K562 (cell line): ENCODE measurements around the gene DOK1. TPM values are rescaled to one million over a fixed set of nuclear protein-coding genes. Genes with fewer than 3 reads are reported as not detected.

Source experiments
- BACH1 ChIP-seq: fragments of 200-800 bp; sonication (Bioruptor generic); IDR thresholded peaks from 2 replicates; pipeline ENCODE4 v1.6.1; 2016; ENCODE audit warnings: missing genetic modification characterization, missing compliant biosample characterization
- BRF1 ChIP-seq: IDR thresholded peaks from 3 replicates; pipeline ENCODE4 v1.6.1; 2011; ENCODE audit warnings: borderline replicate concordance, mild to moderate bottlenecking; ENCODE audit not compliant: insufficient read length; ENCODE audit errors: extremely low read depth
- ELF1 ChIP-seq: fragments of 200-800 bp; sonication (Bioruptor generic); IDR thresholded peaks from 2 replicates; pipeline ENCODE4 v1.6.1; 2016; ENCODE audit warnings: missing genetic modification characterization, missing compliant biosample characterization
- ETV1 ChIP-seq: fragments of 450-650 bp; conservative IDR thresholded peaks from 2 replicates; pipeline ENCODE4 v1.6.1; 2016; ENCODE audit warnings: missing genetic modification characterization, control low read depth, low read depth, missing compliant biosample characterization
- EWSR1 ChIP-seq: fragments of 450-650 bp; IDR thresholded peaks from 2 replicates; pipeline ENCODE4 v1.6.1; 2018; ENCODE audit warnings: borderline replicate concordance, mild to moderate bottlenecking, low read depth, moderate library complexity; ENCODE audit not compliant: partially characterized antibody
- GATA2 ChIP-seq: sonication (generic); formaldehyde crosslinking; IDR thresholded peaks from 2 replicates; pipeline ENCODE4 v1.4.0; 2020; ENCODE audit warnings: mild to moderate bottlenecking, missing genetic modification reagents
- HCFC1 ChIP-seq: IDR thresholded peaks from 2 replicates; pipeline ENCODE4 v1.6.1; 2012; ENCODE audit warnings: low read depth, low read length, improper control_type of control experiment
- HDAC2 ChIP-seq: fragments of 450-650 bp; IDR thresholded peaks from 2 replicates; pipeline ENCODE4 v1.6.1; 2016; ENCODE audit warnings: mild to moderate bottlenecking
- HDGF ChIP-seq: fragments of 450-650 bp; IDR thresholded peaks from 2 replicates; pipeline ENCODE4 v1.6.1; 2016
- HMGXB4 ChIP-seq: sonication (generic); formaldehyde crosslinking; IDR thresholded peaks from 2 replicates; pipeline ENCODE4 v1.8.1; 2023; ENCODE audit warnings: mild to moderate bottlenecking, missing genetic modification reagents
- HOXB6 ChIP-seq: fragments of 250-450 bp; sonication (Bioruptor Pico); IDR thresholded peaks from 2 replicates; pipeline ENCODE4 v1.5.1; 2022; ENCODE audit warnings: mild to moderate bottlenecking, borderline replicate concordance
- NR2C2 ChIP-seq, 2 experiments: fragments of 200-800 bp in 1 of 2; sonication (Bioruptor generic) in 1 of 2; sonication (generic) in 1 of 2; formaldehyde crosslinking in 1 of 2; IDR thresholded peaks; 2 replicates each; pipeline versions ENCODE4 v1.6.1 to v1.8.0; 2016 to 2022; ENCODE audit warnings: mild to moderate bottlenecking in 1 of 2, missing compliant biosample characterization in 1 of 2, missing genetic modification characterization in 1 of 2, missing genetic modification reagents in 1 of 2
- PHB ChIP-seq: fragments of 250-450 bp; sonication (Bioruptor Pico); IDR thresholded peaks from 2 replicates; pipeline ENCODE4 v1.5.0; 2021
- RBM17 ChIP-seq: fragments of 200-400 bp; formaldehyde crosslinking; IDR thresholded peaks from 2 replicates; pipeline ENCODE4 v1.6.1; 2017; ENCODE audit warnings: low read depth, mild to moderate bottlenecking, low read length, borderline replicate concordance
- STAT5B ChIP-seq: fragments of 250-450 bp; sonication (Bioruptor Pico); IDR thresholded peaks from 2 replicates; pipeline ENCODE4 v1.8.0; 2021; ENCODE audit warnings: mild to moderate bottlenecking, inconsistent platforms
- TEAD1 ChIP-seq, 2 experiments: fragments of 450-650 bp in 1 of 2; sonication (generic) in 1 of 2; formaldehyde crosslinking; IDR thresholded peaks; 2 replicates each; pipeline versions ENCODE4 v1.4.0 to v1.8.0; 2020 to 2022; ENCODE audit warnings: mild to moderate bottlenecking in 2 of 2, missing genetic modification reagents in 1 of 2
- ZC3H4 ChIP-seq: sonication (generic); formaldehyde crosslinking; IDR thresholded peaks from 2 replicates; pipeline ENCODE4 v1.9.0; 2021; ENCODE audit warnings: missing genetic modification reagents, borderline replicate concordance
- ZFPM2 ChIP-seq: fragments of 250-450 bp; sonication (Bioruptor Pico); IDR thresholded peaks from 2 replicates; pipeline ENCODE4 v1.5.1; 2022; ENCODE audit warnings: mild to moderate bottlenecking
- ZNF121 ChIP-seq: sonication (generic); formaldehyde crosslinking; conservative IDR thresholded peaks from 2 replicates; pipeline ENCODE4 v1.8.0; 2022; ENCODE audit warnings: missing genetic modification reagents
- ZNF143 ChIP-seq: sonication (generic); formaldehyde crosslinking; IDR thresholded peaks from 2 replicates; pipeline ENCODE4 v1.9.0; 2022; ENCODE audit warnings: mild to moderate bottlenecking, missing genetic modification reagents
- ZNF592 ChIP-seq: fragments of 450-650 bp; IDR thresholded peaks from 2 replicates; pipeline ENCODE4 v1.6.1; 2017; ENCODE audit warnings: antibody characterized with exemption, mild to moderate bottlenecking
- polyA plus RNA-seq, 8 experiments: library from polyadenylated mRNA; depleted of rRNA in 4 of 8; stranded (reverse) in 5 of 8; unstranded in 3 of 8; fragments of >200 nt; fragmentation: Nextera tagmentation in 2 of 8; fragmentation: Illumina TruSeq in 1 of 8; extraction: Ambion mirVana in 2 of 8; extraction: Trizol in 1 of 8; gene quantifications; 2 replicates each; pipeline versions ENCODE4 v1.2.1 to v1.2.3, GENCODE V29; 2011 to 2014; ENCODE audit warnings: inconsistent platforms in 1 of 8, missing spikeins in 1 of 8
- total RNA-seq, 7 experiments: library from RNA; depleted of rRNA in 6 of 7; stranded (reverse); fragments of >200 nt in 6 of 7; fragmentation: Illumina TruSeq in 2 of 7; extraction: Trizol in 2 of 7; gene quantifications; 2 replicates each; pipeline versions ENCODE4 v1.2.1 to v1.2.3, GENCODE V29; 2011 to 2021; ENCODE audit warnings: low replicate concordance in 1 of 7
- TF ChIP-seq, protein P1 (sequence below): sonication (generic); formaldehyde crosslinking; IDR thresholded peaks from 2 replicates; pipeline ENCODE4 v1.5.0; 2020; ENCODE audit warnings: missing genetic modification reagents

The DOK1 gene
- total and polyA plus RNA-seq, 9 of the 15 experiments (the other 6 are each of a cell fraction or from before 2014, with no cell fraction given), result 0.59 to 36.4 (median 16.1) TPM

GRCh38 chr2:74507145-74507925 lies 47.2 kb upstream of the DOK1 start, which contains the start of gene PCGF1 (continued):
- no peak for TF ChIP-seq ZNF592
- TF ChIP-seq PHB, result peak; percentile 67; the same call in 1 of the 2 replicates
- no peak for TF ChIP-seq BACH1 (tag)
- no peak for TF ChIP-seq NR2C2 (CRISPR knock-in tag; IDR thresholded peaks at IDR 0.05)
- TF ChIP-seq NR2C2 (tag; IDR thresholded peaks at IDR 0.05), result 0 out of 2 replicates have a peak, but pooled peaks have one; percentile 9
- no peak for TF ChIP-seq HDGF
- no peak for TF ChIP-seq HOXB6 (CRISPR knock-in tag)
- peak; percentile 96 for TF ChIP-seq GATA2 (CRISPR knock-in tag)
- peak; percentile 63; the same call in 1 of the 2 replicates for TF ChIP-seq HMGXB4 (CRISPR knock-in tag)
- TF ChIP-seq ZFPM2 (CRISPR knock-in tag), result no peak
- no peak for TF ChIP-seq ZNF143 (CRISPR knock-in tag)
- no peak for TF ChIP-seq ZNF121
- TF ChIP-seq, protein P1, sequence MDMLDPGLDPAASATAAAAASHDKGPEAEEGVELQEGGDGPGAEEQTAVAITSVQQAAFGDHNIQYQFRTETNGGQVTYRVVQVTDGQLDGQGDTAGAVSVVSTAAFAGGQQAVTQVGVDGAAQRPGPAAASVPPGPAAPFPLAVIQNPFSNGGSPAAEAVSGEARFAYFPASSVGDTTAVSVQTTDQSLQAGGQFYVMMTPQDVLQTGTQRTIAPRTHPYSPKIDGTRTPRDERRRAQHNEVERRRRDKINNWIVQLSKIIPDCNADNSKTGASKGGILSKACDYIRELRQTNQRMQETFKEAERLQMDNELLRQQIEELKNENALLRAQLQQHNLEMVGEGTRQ (CRISPR knock-in tag), result peak; percentile 84
- no peak for TF ChIP-seq RBM17
- no peak; the same call in none of the 2 replicates for TF ChIP-seq HCFC1
- peak; percentile 92 for TF ChIP-seq ELF1 (tag)
- TF ChIP-seq BRF1, result no peak
- TF ChIP-seq ETV1 (tag), result peak; percentile 70
- no peak for TF ChIP-seq ZC3H4
- 0 out of 2 replicates have a peak, but pooled peaks have one; percentile 37 for TF ChIP-seq HDAC2
- no peak for TF ChIP-seq EWSR1
- TF ChIP-seq STAT5B, result no peak
- 0 out of 4 replicates have a peak, but pooled peaks of 1 of the 2 experiments have one; percentile 45 for TF ChIP-seq TEAD1 (CRISPR knock-in tag; IDR thresholded peaks at IDR 0.05)
